K562 treated with DMSO at 1 percent for 24 hours (cell line): ENCODE results near the gene ETFBKMT. TPM values are rescaled to one million over a fixed set of nuclear protein-coding genes. Genes with fewer than 3 reads are reported as not detected.

Experiments
- total RNA-seq: library from RNA; unstranded; fragments of 300-600 nt; gene quantifications from 2 replicates; pipeline ENCODE4 v1.2.3, GENCODE V29; 2022; ENCODE audit warnings: low read depth; ENCODE audit not compliant: insufficient read depth

ETFBKMT gene, protein sequence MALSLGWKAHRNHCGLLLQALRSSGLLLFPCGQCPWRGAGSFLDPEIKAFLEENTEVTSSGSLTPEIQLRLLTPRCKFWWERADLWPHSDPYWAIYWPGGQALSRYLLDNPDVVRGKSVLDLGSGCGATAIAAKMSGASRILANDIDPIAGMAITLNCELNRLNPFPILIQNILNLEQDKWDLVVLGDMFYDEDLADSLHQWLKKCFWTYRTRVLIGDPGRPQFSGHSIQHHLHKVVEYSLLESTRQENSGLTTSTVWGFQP
- 0.71 and 0.88 TPM in 2 replicates for total RNA-seq

DNA sequence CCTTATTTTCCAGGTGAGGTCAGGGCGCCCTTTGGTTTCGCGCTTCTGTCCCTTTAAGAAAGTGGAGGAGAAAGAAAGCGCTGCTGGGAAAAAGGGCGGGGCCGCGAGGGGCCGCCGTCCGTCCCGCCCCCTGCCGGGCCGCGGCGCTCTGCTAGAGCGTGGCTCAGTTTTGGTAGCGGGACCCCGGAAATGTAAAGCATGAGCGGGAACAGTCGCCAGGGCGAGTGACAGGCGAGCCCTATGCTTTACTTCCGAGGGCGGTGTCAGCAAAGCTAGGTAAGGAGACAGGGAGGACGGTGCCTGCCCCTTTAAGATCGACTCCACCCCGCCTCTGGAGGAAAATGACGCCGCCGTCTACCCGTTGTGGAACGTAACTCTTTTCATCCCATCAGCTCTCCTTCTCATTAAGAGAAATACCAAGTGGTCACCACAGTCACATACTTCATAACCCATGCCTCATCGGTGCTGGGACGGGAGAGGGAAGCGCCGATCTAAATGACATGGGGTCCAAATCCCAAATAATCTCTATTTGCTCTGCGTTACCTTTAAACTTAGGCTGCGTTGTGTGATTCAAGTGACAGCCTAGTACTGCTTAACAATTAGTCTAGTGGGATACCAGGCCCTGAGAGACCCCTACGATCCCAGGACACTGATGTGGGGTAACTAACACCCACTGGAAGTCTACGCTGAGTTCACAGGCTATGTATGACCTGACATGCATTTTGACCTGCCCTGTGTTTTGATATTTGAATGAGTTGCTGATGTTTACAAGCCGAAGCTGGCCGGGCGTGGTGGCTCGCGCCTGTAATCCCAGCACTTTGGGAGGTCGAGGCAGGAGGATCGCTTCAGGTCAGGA lies at the start of gene ETFBKMT:
TSS of gene ETFBKMT (plus strand) at position 602 of the 856 bp plus-strand sequence. CDS start 2,266 bp downstream, outside the sequence.

Other genes with a start within 250 kb of the ETFBKMT start
- gene DENND5B, start 68.6 kb upstream of the ETFBKMT start, total RNA-seq = 3.4 and 4.6 TPM in 2 replicates
- gene AMN1, start 69.3 kb downstream of the ETFBKMT start, total RNA-seq = 15.4 and 15.8 TPM in 2 replicates